ENCODE results near the gene KRTAP10-4.
"Not testable (repeated sequence)": the region's sequence is repeated elsewhere in the genome, so short reads cannot be mapped to it uniquely, and the experiment has no call there.

The KRTAP10-4 gene

GRCh38 chr21:44599264-44600029 lies 25.9 kb downstream of the KRTAP10-4 start:
- no peak for DNase-seq (ENCODE audit: low read depth in 2 of 2)

- DNase-seq (ENCODE audit: low read depth in 2 of 2): not testable (repeated sequence)
Observed at GRCh38 chr21:44600118-44600978, 26.8 kb downstream of the KRTAP10-4 start, which contains the start of gene KRTAP10-7. KRTAP10-7 (plus strand) TSS chr21:44600597; CDS start chr21:44600622, 25 bp downstream.

- DNase-seq (ENCODE audit: low read depth in 2 of 2): not testable (repeated sequence)
Observed at GRCh38 chr21:44601091-44601490, 27.6 kb downstream of the KRTAP10-4 start.

- no peak for DNase-seq (ENCODE audit: low read depth in 2 of 2)
Observed at GRCh38 chr21:44601596-44602462, 28.3 kb downstream of the KRTAP10-4 start.

GRCh38 chr21:44602463-44602850 lies 28.9 kb downstream of the KRTAP10-4 start:
- no peak for DNase-seq (ENCODE audit: low read depth in 2 of 2)

- DNase-seq (ENCODE audit: low read depth in 2 of 2): no peak
Observed at GRCh38 chr21:44603109-44603875, 29.8 kb downstream of the KRTAP10-4 start.

GRCh38 chr21:44603911-44604310 lies 30.4 kb downstream of the KRTAP10-4 start:
- no peak for DNase-seq (ENCODE audit: low read depth in 2 of 2)

- DNase-seq (ENCODE audit: low read depth in 2 of 2): no peak
Observed at GRCh38 chr21:44606495-44606894, 33.0 kb downstream of the KRTAP10-4 start.

- no peak for DNase-seq (ENCODE audit: low read depth in 2 of 2)
Observed at GRCh38 chr21:44609193-44609592, 35.7 kb downstream of the KRTAP10-4 start.

GRCh38 chr21:44610157-44610843 lies 36.8 kb downstream of the KRTAP10-4 start:
- DNase-seq (ENCODE audit: low read depth in 2 of 2): not testable (repeated sequence)

GRCh38 chr21:44611551-44611950 lies 38.0 kb downstream of the KRTAP10-4 start:
- DNase-seq (ENCODE audit: low read depth in 2 of 2): no peak

- DNase-seq (ENCODE audit: low read depth in 2 of 2): no peak
Observed at GRCh38 chr21:44612029-44612486, 38.5 kb downstream of the KRTAP10-4 start, which contains the start of gene KRTAP10-8. KRTAP10-8 (plus strand) TSS chr21:44612079; CDS start chr21:44612101, 22 bp downstream.

- no peak for DNase-seq (ENCODE audit: low read depth in 2 of 2)
Observed at GRCh38 chr21:44612669-44613229, 39.2 kb downstream of the KRTAP10-4 start.

- DNase-seq (ENCODE audit: low read depth in 2 of 2): no peak
Observed at GRCh38 chr21:44613386-44614155, 40.0 kb downstream of the KRTAP10-4 start.

GRCh38 chr21:44614161-44614631 lies 40.7 kb downstream of the KRTAP10-4 start:
- no peak for DNase-seq (ENCODE audit: low read depth in 2 of 2)

- DNase-seq (ENCODE audit: low read depth in 2 of 2): no peak
Observed at GRCh38 chr21:44614961-44615391, 41.4 kb downstream of the KRTAP10-4 start.

GRCh38 chr21:44615466-44615865 lies 41.9 kb downstream of the KRTAP10-4 start:
- no peak for DNase-seq (ENCODE audit: low read depth in 2 of 2)

- DNase-seq (ENCODE audit: low read depth in 2 of 2): no peak
Observed at GRCh38 chr21:44615911-44616590, 42.5 kb downstream of the KRTAP10-4 start.

Data from stimulated activated CD8-positive, alpha-beta memory T cell treated with anti-CD3 and anti-CD28 coated beads, Interleukin-2, amount 100 ng/mL, for 48 hours (primary cell).